HTERT RPE-1 (cell line): ENCODE data around the gene BHLHE23.
"Not testable (repeated sequence)": the region's sequence is repeated elsewhere in the genome, so short reads cannot be mapped to it uniquely, and the experiment has no call there.

Experiments used
- in situ Hi-C: fragments of 300-500 bp; cut with MboI; formaldehyde crosslinking; loops from 4 replicates; pipeline ENCODE4 v1.14.3; 2020; ENCODE audit warnings: low sequenced_read_pairs

Gene BHLHE23

DNA sequence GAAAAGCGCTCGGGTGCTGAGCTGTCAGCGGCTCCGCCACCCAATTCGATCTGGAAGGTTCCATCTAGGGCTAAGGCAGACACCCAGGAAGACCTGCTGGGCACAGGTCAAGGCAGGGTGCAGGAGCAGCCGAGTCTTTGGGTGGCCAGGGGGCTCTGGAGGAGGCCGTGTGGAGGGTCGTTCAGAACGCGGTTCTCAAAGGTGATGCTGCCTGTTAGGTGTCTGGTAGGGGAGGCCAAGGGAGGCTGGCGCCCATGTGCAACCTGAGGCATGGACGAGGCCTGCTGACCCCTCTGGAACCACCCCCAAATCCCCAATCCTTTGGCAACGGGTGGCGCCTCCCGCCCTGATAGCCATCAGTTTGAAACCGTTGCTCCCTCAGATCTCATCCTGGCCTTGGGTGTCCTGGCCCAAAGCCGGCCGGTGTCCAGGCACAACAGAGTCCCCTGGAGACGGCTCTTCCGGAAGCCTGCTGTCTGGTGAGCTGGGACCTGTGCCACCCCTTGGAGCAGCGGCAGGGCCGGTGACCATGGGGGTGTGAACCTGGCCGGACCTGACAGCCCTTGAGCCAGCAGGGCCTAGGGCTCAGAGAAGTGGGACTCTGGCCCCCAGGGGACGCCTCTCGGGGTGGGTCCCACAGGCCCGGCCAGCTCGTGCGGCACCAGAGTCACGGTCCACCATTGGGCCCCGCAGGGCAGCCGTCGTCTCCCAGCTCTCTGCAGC lies 43.7 kb downstream of the BHLHE23 start:
- in situ Hi-C loops, result no loop called here

DNA sequence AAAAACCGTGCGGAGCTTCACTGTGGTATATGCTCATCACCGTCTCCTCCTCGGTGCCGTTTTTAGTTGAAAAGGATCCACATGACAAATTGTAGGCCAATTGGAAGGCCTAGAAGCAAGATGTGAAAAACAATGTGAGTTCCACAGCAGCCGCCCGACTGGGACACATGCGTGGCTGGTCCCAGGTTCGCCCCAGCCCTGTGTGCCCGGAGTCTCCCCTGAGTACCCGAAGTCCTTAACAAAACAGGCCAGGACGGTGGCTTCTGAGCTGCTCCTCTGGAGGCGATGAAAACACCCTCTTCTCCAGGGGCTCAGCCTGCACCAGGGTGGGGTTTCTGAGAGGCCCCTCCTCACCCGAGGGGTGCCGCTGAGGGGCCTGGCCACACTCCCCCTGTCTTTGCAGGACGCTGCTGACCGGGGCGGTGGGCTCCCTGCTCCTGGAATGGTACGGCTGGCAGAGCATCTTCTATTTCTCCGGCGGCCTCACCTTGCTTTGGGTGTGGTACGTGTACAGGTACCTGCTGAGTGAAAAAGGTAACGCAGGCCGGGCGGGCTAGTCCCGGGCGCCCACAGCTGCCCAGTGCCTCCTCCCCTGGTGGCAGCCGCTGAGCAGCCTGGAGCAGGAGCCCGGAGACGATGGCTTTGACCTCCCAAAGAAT lies 44.4 kb downstream of the BHLHE23 start:
- in situ Hi-C loops, result no loop called here

DNA sequence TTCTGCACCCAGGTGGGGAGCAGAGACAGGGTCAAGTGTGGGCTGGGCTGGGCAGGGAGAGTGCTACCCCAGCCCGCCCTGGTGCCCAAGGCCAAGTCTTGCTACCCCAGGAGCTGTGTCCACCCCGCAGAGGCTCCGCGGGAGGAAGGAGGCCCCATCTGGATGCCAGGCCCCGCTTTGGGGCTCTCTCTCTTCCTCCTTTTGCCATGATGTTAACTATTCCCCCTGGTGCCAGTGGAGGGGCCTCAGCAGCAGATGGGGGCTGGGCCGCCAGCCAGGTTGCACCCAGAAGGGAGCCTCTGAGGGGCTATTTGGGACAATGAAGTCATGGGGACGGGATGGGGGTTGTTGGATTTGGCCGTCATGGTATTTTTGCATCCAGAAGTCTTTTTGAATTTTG lies 45.0 kb downstream of the BHLHE23 start:
- in situ Hi-C loops, result no loop called here

DNA sequence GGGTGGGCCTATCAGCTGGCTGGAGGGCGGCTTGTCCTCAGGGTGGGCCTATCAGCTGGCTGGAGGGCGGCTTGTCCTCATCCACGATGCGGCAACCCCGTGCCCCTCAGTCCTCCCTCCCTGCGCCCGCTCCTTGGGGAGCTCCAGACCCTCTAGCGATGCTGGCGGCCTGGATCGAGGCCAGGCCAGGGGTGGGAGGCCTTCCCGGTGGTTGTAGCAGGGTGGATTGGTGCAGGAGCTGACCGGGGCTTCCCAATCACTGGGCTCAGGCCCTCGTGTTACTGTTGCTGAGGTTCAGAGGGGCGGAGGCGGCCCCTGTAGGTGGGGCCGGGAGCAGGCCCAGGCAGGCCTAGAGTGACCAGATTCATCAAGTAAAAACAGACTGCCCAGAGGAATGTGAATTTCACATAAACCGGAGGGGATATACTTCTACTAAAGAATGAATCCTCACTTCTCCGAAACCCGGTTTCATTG lies 45.4 kb downstream of the BHLHE23 start:
- in situ Hi-C loops, result no loop called here

DNA sequence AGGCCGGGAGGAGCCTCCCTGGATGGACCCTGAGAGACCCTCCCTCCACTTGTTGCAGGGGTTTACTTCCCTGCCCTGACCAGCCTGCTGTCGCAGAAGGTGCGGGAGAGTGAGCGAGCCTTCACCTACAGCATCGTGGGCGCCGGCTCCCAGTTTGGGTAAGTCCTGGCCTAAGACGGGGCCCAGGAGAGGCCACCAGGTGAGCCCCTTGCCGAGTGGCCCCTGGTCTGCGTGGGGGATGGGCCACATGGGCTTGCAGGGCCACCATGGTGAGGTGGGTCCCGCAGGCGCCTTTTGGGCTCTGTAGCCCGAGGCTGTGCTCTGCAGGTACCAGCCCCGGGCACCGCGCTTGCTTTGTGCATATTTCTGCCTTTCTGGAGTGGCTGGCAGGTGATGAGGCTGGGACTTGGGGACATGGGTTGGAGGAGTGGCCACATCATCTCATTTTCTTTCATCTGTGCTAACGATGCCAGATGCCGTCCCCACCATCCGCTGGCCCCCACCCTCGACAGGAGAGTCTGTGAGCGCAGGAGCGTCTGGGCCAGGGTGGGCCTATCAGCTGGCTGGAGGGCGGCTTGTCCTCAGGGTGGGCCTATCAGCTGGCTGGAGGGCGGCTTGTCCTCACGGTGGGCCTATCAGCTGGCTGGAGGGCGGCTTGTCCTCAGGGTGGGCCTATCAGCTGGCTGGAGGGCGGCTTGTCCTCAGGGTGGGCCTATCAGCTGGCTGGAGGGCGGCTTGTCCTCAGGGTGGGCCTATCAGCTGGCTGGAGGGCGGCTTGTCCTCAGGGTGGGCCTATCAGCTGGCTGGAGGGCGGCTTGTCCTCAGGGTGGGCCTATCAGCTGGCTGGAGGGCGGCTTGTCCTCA lies 46.1 kb downstream of the BHLHE23 start:
- in situ Hi-C loops, result not testable (repeated sequence)

DNA sequence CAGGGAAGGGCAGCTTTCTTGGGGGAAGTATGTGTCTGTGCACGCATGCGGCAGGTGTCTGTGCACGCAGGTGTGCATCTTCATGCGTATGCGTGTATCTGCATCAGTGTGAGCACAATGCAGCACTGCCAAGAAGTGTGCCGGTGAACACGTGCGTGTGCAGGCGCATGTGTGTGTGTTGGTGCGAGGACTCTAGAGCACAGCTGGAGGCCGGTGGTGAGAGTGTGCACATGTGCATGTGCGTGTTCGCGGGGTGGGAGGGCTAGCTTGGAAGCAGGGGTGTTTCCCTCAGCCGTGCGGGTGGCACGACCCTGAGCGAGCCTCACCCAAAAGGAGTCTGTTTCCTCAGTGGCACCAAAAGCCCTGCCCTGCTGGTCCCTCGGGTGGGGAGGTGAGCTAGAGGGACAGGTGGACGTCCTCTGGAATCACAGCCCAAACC lies 46.7 kb downstream of the BHLHE23 start:
- in situ Hi-C loops, result no loop called here

DNA sequence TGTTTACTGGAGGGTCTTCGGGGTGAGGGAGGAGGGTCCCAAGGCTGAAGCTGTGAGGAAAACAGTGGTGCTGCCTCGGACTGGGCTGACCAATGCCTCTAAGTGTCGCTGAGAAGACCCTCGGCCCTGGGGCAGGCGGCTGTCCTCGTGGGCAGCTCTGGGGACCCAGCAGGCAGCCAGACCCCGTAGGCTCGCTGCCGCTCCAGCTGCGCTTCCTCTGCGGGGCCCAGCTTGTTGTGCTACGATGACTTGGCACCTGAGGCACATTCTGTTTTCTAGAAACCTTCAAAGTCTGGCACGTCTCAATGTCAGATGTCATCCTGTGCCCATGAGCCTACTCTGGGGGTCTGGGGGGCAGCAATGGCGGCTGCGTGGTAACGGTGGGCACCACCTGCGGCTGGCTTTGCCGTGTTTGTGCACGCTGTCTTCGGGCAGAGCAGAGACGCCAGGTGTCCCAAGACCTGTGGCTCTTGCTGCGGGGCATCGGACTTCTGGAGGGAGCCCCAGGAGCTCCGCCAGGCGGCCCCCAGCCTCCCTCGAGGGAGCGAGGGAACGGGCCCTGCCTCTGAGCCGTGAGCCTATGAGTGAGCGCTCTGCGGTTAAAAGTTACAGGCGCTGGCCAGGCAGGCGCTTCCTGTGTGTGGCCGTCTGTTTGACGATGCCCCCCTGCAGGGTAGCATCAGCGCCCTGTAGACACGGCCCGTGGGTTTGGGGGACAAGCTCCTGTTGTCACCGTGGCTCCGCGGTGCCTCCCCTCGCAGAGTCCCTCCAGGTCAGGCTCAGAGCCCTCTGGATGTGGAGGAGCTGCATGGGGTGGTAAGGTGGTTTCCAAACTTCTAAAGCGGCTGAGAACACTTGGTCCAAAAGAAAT lies 47.4 kb downstream of the BHLHE23 start:
- in situ Hi-C loops, result no loop called here

DNA sequence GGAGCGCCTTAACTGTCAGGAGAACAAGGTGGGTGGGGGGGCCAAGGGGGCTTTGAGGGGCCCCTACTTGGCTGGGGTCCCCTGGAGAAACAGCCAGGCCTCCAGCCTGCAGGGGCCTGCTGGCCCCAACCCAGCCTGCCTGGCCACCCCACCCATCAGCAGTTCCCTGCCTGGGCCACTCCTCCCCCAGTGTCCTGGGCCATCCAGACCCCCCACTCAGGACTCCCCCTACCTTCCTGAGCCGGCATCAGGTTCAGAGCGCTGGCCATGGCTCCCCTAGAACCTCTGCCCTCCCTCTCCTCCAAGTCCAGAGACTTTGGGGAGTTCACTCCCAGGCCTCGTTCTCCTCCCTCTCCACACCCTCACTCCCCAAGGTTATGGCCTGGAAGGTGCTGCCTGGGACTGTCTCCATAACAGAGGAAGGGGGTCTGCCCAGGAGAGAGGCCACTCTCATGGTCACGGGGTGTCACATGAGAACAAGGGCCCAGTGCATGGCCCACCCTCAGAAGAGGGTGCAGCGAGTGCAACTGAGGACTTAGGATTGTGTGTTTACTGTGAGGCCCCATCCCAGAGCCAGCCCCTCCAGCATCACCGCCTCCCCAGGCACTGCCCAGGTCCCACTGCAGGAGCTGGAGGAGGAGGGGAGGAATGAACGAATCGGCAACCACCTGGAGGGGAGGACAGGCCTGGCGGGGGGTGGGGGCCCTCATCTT lies 48.2 kb downstream of the BHLHE23 start:
- in situ Hi-C loops, result no loop called here

DNA sequence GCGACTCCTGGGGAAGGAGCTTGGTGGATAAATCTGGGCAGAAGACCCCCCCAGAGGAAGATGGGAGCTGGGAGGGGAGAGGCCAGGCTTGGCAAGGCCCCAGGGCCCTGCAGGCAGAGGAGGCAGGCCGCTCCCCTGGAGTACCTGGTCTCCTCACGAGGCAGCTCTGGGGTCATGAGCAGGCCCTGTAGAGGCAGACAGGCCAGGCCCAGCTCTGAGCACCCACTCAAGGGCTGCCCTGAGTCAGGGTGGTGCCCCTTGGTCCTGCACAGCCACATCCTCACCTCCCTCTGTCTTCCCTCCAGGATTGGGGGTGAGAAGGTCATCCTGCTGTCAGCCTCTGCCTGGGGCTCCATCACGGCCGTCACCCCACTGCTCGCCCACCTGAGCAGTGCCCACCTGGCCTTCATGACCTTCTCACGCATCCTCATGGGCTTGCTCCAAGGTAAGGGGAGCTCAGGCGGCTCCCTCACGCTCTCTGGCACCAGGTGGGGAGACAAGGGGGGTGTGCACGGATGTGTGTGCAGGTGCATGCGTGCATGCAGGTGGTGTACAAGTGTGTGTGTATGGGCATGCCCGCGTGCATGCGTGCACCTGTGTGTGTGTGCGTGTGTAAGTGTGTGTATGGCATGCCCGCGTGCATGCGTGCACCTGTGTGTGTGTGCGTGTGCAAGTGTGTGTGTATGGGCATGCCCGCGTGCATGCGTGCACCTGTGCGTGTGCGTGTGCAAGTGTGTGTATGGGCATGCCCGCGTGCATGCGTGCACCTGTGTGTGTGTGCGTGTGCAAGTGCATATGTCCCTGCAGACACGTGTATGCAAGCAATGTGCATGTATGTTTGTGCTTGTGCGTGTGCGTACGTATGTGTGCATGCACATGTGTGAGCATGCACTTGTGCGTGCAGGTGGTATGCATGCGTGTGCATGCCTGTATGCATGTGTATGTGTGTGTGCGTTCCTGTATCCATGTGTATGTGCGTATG lies 49.3 kb downstream of the BHLHE23 start:
- in situ Hi-C loops, result no loop called here

DNA sequence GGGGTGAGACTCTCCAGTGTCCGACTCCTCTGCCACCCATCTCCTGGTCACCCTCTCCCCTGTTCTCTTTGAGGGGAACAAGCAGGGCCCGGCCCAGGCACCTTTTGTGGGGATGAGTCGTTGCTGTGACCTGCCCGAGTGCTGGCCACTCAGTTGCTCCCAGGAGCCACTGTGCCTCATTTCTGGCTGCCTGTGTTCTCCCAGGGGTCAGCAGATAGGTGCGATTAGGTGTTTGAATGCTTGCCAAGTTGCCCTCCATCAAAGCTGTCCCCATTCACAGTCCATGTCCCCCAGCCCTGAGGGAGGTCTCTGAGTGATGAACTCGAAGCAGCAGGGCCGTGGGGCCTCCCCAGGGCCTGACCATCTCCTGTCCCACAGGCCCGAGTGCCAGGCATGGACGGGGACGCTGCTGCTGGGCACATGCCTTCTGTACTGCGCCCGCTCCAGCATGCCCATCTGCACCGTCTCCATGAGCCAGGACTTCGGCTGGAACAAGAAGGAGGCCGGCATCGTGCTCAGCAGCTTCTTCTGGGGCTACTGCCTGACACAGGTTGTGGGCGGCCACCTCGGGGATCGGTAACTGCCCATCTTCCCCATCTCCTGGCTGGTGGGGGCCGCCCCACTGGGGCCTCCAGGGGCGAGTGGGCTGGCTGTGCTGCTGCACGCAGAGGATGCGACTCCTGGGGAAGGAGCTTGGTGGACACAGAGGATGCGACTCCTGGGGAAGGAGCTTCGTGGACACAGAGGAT lies 50.2 kb downstream of the BHLHE23 start:
- in situ Hi-C loops, result no loop called here
